HG03469 (cell line): ENCODE data around the gene SAMD4A.

Experiments used
- ATAC-seq: cut with Tn5 transposase; IDR thresholded peaks from one replicate; pipeline ENCODE4 v1.9.1; 2021; ENCODE audit warnings: mild to moderate bottlenecking, moderate library complexity, moderate number of reproducible peaks; ENCODE audit not compliant: unreplicated experiment

SAMD4A gene

GRCh38 chr14:54652188-54652587, 85.3 kb downstream of the SAMD4A start:
- no peak for ATAC-seq

GRCh38 chr14:54652605-54653052, 85.7 kb downstream of the SAMD4A start:
- no peak for ATAC-seq

- ATAC-seq: no peak
Measured at GRCh38 chr14:54653712-54654469, 87.0 kb downstream of the SAMD4A start.

- no peak for ATAC-seq
Measured at GRCh38 chr14:54654605-54655004, 87.7 kb downstream of the SAMD4A start.

GRCh38 chr14:54658836-54659235, 91.9 kb downstream of the SAMD4A start:
- ATAC-seq: no peak

GRCh38 chr14:54659365-54659764, 92.4 kb downstream of the SAMD4A start:
- ATAC-seq: no peak

GRCh38 chr14:54660604-54661111, 93.7 kb downstream of the SAMD4A start:
- no peak for ATAC-seq

- ATAC-seq: no peak
Measured at GRCh38 chr14:54662491-54663133, 95.7 kb downstream of the SAMD4A start.

GRCh38 chr14:54664961-54665360, 98.0 kb downstream of the SAMD4A start:
- ATAC-seq: no peak

- ATAC-seq: no peak
Measured at GRCh38 chr14:54665946-54666345, 99.0 kb downstream of the SAMD4A start.

- ATAC-seq: no peak
Measured at GRCh38 chr14:54667026-54667744, 100.3 kb downstream of the SAMD4A start.

GRCh38 chr14:54667764-54668163, 100.8 kb downstream of the SAMD4A start:
- ATAC-seq: no peak

- ATAC-seq: no peak
Measured at GRCh38 chr14:54669721-54670561, 103.0 kb downstream of the SAMD4A start.

- ATAC-seq: no peak
Measured at GRCh38 chr14:54671537-54671936, 104.6 kb downstream of the SAMD4A start.

- ATAC-seq: no peak
Measured at GRCh38 chr14:54672181-54672580, 105.3 kb downstream of the SAMD4A start.

GRCh38 chr14:54672688-54673087, 105.8 kb downstream of the SAMD4A start:
- no peak for ATAC-seq

- no peak for ATAC-seq
Measured at GRCh38 chr14:54673193-54674045, 106.5 kb downstream of the SAMD4A start.

GRCh38 chr14:54674046-54674741, 107.3 kb downstream of the SAMD4A start:
- ATAC-seq: no peak
